Tracheal epithelial cell (primary cell): ENCODE results near the gene KL. TPM values are rescaled to one million over a fixed set of nuclear protein-coding genes. Genes with fewer than 3 reads are reported as not detected.

Experiments used
- total RNA-seq: library from RNA; depleted of rRNA; stranded (reverse); fragments of >200 nt; gene quantifications from 2 replicates; pipeline ENCODE4 v1.2.1, GENCODE V29; 2014

The KL gene
- total RNA-seq = 2.4 TPM in 1 of 2 replicates, not detected in the other

GRCh38 chr13:33016414-33017322, at the start of gene KL:
TSS of gene KL (plus strand) at chr13:33016423. CDS start at chr13:33016441, 18 bp downstream.

